Measurements from ENCODE around the gene VCX3B. TPM values are rescaled to one million over a fixed set of nuclear protein-coding genes. Genes with fewer than 3 reads are reported as not detected.
"Not testable (repeated sequence)": the region's sequence is repeated elsewhere in the genome, so short reads cannot be mapped to it uniquely, and the experiment has no call there.

VCX3B gene
- total RNA-seq (2021; fragmentation: NEBNext Ultra II Directional; extraction: Animal tissue kit (Norgen Biotek cat#: 25700)) (not detected in 2 replicates), polyA plus RNA-seq (2011; rRNA removed) (not detected in 2 replicates), polyA minus RNA-seq (2011; rRNA and poly(A)+ RNA removed) (not detected in 2 replicates)
- not detected for polyA plus RNA-seq (2011; cell fraction: cytosol; rRNA removed)
- 0.24 TPM for polyA plus RNA-seq (2011; cell fraction: nucleus; rRNA removed)
- polyA plus RNA-seq (2012, experiment 1 of 2), result not detected in 4 replicates
- polyA plus RNA-seq (2012, experiment 2 of 2), result not detected
- polyA plus RNA-seq (2013, experiment 1 of 2), result not detected
- not detected for polyA plus RNA-seq (2013, experiment 2 of 2)
- polyA minus RNA-seq (2011; cell fraction: cytosol; rRNA and poly(A)+ RNA removed), result not detected
- polyA minus RNA-seq (2011; cell fraction: nucleus; rRNA and poly(A)+ RNA removed), result not detected
- long read RNA-seq, experiment 1, result 0 reads
- long read RNA-seq, experiment 2, result 0 reads

GRCh38 chrX:8464530-8464929, at the start of gene VCX3B:
Gene VCX3B (plus strand): TSS chrX:8464830. CDS start chrX:8465451, 621 bp downstream.
- H3K9me3 ChIP-seq (ENCODE audit: insufficient read depth in 2 of 2, low read depth in 1 of 2, low read length in 1 of 2); H2BK12ac ChIP-seq (ENCODE audit: low read depth, low read length); H3K4me3 ChIP-seq (ENCODE audit: extremely low read depth in 1 of 4, insufficient read depth in 2 of 4, low read depth in 3 of 4, low read length in 4 of 4); H3K79me2 ChIP-seq (ENCODE audit: control insufficient read depth in 1 of 2, insufficient read depth in 2 of 2, low read length in 2 of 2); H2BK5ac ChIP-seq (ENCODE audit: low read depth, low read length); FAIRE-seq; H3K18ac ChIP-seq (ENCODE audit: extremely low read depth, low read length); H3K9ac ChIP-seq (replicated peaks in 1 of 4; ENCODE audit: extremely low read depth in 1 of 4, low read depth in 3 of 4, low read length in 3 of 4); H3K23me2 ChIP-seq (ENCODE audit: low read depth, low read length); H3K4me1 ChIP-seq (replicated peaks in 1 of 4; ENCODE audit: control insufficient read depth in 3 of 4, insufficient read depth in 4 of 4, low read length in 3 of 4); H3K4me2 ChIP-seq (ENCODE audit: insufficient read depth in 1 of 2, low read depth in 2 of 2, low read length in 2 of 2); H4K5ac ChIP-seq (ENCODE audit: insufficient read length, low read depth, low read length); DNase-seq (ENCODE audit: low read depth in 1 of 2, low spot score in 2 of 2); H3K27ac ChIP-seq (ENCODE audit: low read depth, low read length); H4K20me1 ChIP-seq (replicated peaks in 1 of 2; ENCODE audit: control insufficient read depth in 1 of 2, insufficient read depth in 2 of 2, low read length in 2 of 2); H3K27me3 ChIP-seq (replicated peaks in 1 of 4; ENCODE audit: control insufficient read depth in 3 of 4, extremely low read depth in 1 of 4, insufficient read depth in 3 of 4, low read length in 3 of 4); H4K91ac ChIP-seq (replicated peaks; ENCODE audit: insufficient read length, low read length); H2BK15ac ChIP-seq (ENCODE audit: low read length); POLR2A ChIA-PET (ENCODE audit: partially characterized antibody); H2AFZ ChIP-seq (ENCODE audit: low read length); H3K14ac ChIP-seq (ENCODE audit: insufficient read length); H2BK120ac ChIP-seq (replicated peaks; ENCODE audit: low read depth, low read length); H3K4ac ChIP-seq (replicated peaks; ENCODE audit: insufficient read length, low read depth, low read length); H4K8ac ChIP-seq (ENCODE audit: extremely low read depth, insufficient read depth, low read length); CTCF ChIA-PET (ENCODE audit: partially characterized antibody); H2BK20ac ChIP-seq (ENCODE audit: low read length); H3K36me3 ChIP-seq (ENCODE audit: control insufficient read depth in 2 of 4, insufficient read depth in 4 of 4, low read length in 3 of 4); H2AK5ac ChIP-seq (ENCODE audit: low read depth, low read length); H3K23ac ChIP-seq (ENCODE audit: insufficient read length); H3K79me1 ChIP-seq (ENCODE audit: low read depth, low read length); H3K56ac ChIP-seq (replicated peaks; ENCODE audit: insufficient read length, low read depth, low read length): not testable (repeated sequence)
- WGBS, 2 experiments (ENCODE audit: extremely low coverage in 1 of 2, insufficient coverage in 1 of 2, insufficient read length in 1 of 2, insufficient replicate concordance in 2 of 2, low coverage in 1 of 2, low lambda C conversion rate in 2 of 2, missing lambda C conversion rate in 1 of 2), result 92% methylated on average over 1 of the region's 3 CpGs; no CpG with 5 or more reads in 1 of the 2 experiments
